ENCODE measurements around the gene LKAAEAR1. TPM values are rescaled to one million over a fixed set of nuclear protein-coding genes. Genes with fewer than 3 reads are reported as not detected.

LKAAEAR1 gene
- total and polyA plus RNA-seq, 2 of the 13 experiments (the other 11 are each of a cell fraction or from before 2014, with no cell fraction given): not detected

GRCh38 chr20:64042054-64042781 is 42.0 kb downstream of the LKAAEAR1 start (continued):
- TF ChIP-seq MLXIP (CRISPR knock-in tag; IDR thresholded peaks at IDR 0.05; ENCODE audit: borderline replicate concordance) (no peak), FOXM1 (CRISPR knock-in tag; IDR thresholded peaks at IDR 0.05) (no peak), SP5 (CRISPR knock-in tag; IDR thresholded peaks at IDR 0.05; ENCODE audit: borderline replicate concordance, low read depth) (peak; percentile 6), ZNF672 (CRISPR knock-in tag; IDR thresholded peaks at IDR 0.05) (no peak), ESRRA (CRISPR knock-in tag; IDR thresholded peaks at IDR 0.05; ENCODE audit: low read depth) (0 out of 2 replicates have a peak, but pooled peaks have one; percentile 18), PRMT3 (CRISPR knock-in tag; IDR thresholded peaks at IDR 0.05; ENCODE audit: borderline replicate concordance, low read depth) (no peak), KAT7 (CRISPR knock-in tag; IDR thresholded peaks at IDR 0.05; ENCODE audit: borderline replicate concordance) (0 out of 2 replicates have a peak, but pooled peaks have one; percentile 1), ZFY (CRISPR knock-in tag; IDR thresholded peaks at IDR 0.05) (peak; percentile 71), ZFP36L1 (CRISPR knock-in tag; IDR thresholded peaks at IDR 0.05) (0 out of 2 replicates have a peak, but pooled peaks have one; percentile 73), ZNF451 (CRISPR knock-in tag; IDR thresholded peaks at IDR 0.05) (peak; percentile 73), ZNF616 (CRISPR knock-in tag; IDR thresholded peaks at IDR 0.05; ENCODE audit: low read depth) (no peak; the same call in 1 of the 2 replicates), EED (CRISPR knock-in tag; IDR thresholded peaks at IDR 0.05) (peak; percentile 66; the same call in 1 of the 2 replicates), SUZ12 (IDR thresholded peaks at IDR 0.05; ENCODE audit: low read depth, low read length) (no peak)
- TF ChIP-seq, protein P1, sequence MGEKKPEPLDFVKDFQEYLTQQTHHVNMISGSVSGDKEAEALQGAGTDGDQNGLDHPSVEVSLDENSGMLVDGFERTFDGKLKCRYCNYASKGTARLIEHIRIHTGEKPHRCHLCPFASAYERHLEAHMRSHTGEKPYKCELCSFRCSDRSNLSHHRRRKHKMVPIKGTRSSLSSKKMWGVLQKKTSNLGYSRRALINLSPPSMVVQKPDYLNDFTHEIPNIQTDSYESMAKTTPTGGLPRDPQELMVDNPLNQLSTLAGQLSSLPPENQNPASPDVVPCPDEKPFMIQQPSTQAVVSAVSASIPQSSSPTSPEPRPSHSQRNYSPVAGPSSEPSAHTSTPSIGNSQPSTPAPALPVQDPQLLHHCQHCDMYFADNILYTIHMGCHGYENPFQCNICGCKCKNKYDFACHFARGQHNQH (CRISPR knock-in tag; IDR thresholded peaks at IDR 0.05): no peak
- TF ChIP-seq, protein P2, sequence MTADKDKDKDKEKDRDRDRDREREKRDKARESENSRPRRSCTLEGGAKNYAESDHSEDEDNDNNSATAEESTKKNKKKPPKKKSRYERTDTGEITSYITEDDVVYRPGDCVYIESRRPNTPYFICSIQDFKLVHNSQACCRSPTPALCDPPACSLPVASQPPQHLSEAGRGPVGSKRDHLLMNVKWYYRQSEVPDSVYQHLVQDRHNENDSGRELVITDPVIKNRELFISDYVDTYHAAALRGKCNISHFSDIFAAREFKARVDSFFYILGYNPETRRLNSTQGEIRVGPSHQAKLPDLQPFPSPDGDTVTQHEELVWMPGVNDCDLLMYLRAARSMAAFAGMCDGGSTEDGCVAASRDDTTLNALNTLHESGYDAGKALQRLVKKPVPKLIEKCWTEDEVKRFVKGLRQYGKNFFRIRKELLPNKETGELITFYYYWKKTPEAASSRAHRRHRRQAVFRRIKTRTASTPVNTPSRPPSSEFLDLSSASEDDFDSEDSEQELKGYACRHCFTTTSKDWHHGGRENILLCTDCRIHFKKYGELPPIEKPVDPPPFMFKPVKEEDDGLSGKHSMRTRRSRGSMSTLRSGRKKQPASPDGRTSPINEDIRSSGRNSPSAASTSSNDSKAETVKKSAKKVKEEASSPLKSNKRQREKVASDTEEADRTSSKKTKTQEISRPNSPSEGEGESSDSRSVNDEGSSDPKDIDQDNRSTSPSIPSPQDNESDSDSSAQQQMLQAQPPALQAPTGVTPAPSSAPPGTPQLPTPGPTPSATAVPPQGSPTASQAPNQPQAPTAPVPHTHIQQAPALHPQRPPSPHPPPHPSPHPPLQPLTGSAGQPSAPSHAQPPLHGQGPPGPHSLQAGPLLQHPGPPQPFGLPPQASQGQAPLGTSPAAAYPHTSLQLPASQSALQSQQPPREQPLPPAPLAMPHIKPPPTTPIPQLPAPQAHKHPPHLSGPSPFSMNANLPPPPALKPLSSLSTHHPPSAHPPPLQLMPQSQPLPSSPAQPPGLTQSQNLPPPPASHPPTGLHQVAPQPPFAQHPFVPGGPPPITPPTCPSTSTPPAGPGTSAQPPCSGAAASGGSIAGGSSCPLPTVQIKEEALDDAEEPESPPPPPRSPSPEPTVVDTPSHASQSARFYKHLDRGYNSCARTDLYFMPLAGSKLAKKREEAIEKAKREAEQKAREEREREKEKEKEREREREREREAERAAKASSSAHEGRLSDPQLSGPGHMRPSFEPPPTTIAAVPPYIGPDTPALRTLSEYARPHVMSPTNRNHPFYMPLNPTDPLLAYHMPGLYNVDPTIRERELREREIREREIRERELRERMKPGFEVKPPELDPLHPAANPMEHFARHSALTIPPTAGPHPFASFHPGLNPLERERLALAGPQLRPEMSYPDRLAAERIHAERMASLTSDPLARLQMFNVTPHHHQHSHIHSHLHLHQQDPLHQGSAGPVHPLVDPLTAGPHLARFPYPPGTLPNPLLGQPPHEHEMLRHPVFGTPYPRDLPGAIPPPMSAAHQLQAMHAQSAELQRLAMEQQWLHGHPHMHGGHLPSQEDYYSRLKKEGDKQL (CRISPR knock-in tag; IDR thresholded peaks at IDR 0.05; ENCODE audit: low read depth): no peak

Measured in HepG2 (cell line).